NCI-H2196 treated with DMSO at 0.1 percent for 48 hours (cell line): ENCODE data around the gene CLASP2.
"Not testable (repeated sequence)": the region's sequence is repeated elsewhere in the genome, so short reads cannot be mapped to it uniquely, and the experiment has no call there.

Source experiments
- DNase-seq: peaks from one replicate; lab custom pipeline; 2025; ENCODE audit not compliant: unreplicated experiment; lab: John Stamatoyannopoulos, UW

Gene CLASP2

GRCh38 chr3:33717866-33718594, at the start of gene CLASP2:
CLASP2 (minus strand) TSS chr3:33718254; CDS start chr3:33718002, 252 bp downstream.
- peak; percentile 11 for DNase-seq

DNA sequence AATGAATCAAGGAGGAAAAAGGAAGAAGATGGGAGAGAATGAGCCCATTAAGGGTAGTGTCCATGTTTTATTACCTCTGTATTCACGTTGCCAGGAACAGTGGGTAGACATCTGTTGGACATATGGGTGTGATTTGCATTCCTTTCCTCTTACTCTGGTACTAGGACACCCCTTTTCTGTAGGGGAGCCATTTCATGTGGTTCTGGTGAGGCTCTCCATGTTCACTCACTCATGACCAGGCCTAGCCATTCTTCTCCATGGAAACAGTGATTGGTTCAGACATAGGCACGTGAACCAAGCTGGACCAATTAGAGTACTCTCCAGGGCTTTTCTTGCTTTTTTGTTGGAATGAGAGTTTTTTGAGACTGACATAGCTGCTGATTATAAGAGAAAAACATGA, 40.8 kb upstream of the CLASP2 start:
- DNase-seq, result no peak

DNA sequence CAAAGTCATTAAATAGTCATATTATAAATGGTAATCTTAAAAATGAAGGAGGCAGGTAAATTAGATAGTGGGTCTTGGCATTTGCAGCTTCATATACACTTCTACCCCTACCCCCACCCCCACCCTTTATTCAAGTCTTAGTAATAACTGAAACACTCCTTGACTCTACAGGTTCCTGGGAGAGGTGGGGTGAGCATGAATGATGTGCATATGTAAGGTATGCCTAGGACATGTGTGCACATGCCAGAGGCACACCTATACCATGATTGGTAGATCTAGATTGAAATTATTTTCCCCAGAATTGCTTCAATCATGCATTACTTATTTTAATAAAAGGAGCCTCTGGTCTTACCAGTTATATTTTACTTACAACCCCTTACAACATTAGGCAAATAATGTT, 40.2 kb upstream of the CLASP2 start:
- DNase-seq, result no peak

DNA sequence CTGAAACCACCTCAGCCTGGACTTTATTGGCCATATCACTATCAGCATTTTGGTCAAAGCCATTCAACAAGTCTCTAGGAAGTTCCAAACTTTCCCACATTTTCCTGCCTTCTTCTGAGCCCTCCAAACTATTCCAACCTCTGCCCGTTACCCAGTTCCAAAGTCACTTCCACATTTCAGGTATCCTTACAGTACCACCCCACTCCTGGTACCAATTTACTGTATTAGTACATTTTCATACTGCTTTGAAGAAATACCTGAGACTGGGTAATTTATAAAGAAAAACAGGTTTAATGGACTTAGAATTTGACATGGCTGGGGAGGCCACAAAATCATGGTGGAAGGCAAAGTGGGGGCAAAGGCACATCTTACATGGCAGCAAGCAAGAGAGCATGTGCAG, 36.3 kb upstream of the CLASP2 start:
- DNase-seq, result not testable (repeated sequence)

DNA sequence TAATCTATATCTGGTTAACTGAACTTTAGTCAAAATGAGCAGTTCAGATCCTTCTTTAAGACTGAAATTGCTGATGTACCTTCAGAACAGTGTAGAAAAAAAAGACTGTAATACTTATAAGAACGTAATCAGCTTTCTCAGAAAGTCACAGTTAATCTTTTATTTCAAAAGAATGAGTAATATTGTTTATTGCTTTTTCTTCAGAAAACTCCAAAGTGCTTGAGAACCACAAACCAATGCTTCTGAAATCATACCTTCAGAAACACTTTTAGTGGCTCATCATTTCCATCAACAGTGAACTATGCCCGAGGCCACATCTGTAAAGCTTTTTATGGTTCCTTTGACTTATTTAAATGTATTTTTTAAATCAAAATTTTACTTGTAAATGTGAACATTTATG, 33.3 kb upstream of the CLASP2 start:
- no peak for DNase-seq

DNA sequence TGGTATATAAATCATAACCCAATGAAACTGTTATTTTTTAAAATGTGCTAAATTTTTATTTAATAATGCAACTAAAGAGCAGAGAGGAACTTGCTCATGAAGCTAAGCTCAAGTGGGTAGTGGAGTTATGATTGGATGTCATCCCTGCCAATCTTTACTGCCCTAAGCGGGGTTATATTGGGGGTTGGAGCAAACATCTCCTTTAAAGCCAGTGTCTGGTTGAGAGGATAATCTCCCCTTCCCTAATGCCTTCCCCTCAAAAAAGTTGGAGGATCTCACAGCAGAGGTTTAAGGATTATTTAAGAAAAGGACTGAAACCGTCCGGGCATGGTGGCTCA, 32.1 kb upstream of the CLASP2 start:
- no peak for DNase-seq

DNA sequence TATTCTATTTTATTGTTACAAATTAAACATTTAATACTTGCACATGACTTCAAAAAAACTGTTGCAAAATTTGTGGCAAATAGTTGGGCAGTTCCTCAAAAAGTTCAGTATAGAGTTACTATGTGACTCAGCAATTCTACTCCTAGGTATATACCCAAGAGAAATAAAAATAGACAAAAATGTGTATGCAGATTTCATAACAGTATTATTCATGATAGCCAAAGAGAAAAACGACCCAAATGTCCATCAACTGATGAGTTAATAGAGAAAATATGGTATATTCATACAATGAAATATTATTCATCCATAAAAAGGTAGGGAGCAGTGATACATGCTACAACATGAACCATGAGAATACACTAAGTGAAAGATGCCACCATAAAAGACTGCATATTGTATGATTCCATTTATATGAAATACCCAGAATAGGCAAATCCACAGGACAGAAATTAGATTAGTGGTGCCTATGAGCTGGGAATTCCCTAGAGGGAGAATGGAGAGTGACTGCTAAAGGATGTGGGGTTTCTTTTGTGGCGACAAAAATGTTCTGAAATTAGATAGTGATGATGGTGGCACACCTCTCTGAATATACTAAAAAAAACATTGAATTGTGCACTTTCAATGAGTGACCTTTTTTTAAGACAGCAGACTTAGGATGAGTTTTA, 31.6 kb upstream of the CLASP2 start:
- DNase-seq, result no peak

DNA sequence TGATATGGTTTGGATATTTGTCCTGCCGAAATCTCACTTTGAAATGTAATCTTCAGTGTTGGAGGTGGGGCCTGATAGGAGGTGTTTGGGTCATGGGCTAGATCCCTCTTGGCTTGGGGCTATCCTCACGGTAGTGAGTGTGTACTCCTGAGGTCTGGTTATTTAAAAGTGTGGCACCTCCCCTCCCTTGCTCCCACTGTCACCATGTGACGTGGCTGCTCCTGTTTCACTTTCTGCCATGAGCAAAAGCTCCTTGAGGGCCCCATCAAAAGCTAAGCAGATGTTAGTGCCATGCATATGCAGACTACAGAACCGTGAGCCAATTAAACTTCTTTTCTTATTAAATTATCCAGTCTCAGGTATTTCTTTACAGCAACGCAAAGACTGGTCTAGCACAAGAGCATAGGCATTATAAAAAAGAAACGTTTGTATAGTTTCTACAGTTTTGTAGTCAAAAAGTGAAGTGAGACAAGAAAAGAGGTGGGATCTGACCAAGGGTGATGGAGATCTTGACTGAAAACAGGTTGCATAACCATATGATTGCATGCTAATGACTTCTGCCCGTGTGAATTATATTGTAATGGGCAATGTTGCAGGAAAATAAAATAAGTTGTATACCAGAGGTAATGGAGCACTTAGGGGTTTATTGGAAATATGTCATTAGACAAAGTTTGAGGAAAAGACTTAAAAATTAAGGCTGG, 28.5 kb upstream of the CLASP2 start:
- DNase-seq, result no peak

DNA sequence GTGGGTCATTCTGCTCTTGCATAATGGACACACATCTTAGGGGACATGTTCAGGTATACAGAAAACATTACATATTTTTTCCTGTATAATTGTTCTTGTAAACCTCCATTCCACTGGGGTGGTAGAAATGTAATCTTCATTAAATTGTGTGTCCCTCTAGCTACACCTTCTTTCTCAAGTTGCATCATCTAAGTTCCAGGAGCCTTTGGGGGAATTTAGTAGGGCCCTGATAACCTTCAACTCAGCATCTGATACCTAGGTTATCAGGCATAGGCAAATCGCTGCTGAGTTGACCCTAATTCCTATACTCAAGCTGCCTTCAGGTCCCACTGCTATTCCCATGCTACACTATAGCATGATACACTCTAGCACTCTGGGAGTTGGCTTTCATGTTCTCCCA, 19.1 kb upstream of the CLASP2 start:
- DNase-seq, result no peak

GRCh38 chr3:33732394-33732793, 14.3 kb upstream of the CLASP2 start:
- no peak for DNase-seq

GRCh38 chr3:33729993-33730392, 11.9 kb upstream of the CLASP2 start:
- DNase-seq, result no peak

GRCh38 chr3:33724256-33724655, 6.2 kb upstream of the CLASP2 start:
- DNase-seq, result no peak

DNA sequence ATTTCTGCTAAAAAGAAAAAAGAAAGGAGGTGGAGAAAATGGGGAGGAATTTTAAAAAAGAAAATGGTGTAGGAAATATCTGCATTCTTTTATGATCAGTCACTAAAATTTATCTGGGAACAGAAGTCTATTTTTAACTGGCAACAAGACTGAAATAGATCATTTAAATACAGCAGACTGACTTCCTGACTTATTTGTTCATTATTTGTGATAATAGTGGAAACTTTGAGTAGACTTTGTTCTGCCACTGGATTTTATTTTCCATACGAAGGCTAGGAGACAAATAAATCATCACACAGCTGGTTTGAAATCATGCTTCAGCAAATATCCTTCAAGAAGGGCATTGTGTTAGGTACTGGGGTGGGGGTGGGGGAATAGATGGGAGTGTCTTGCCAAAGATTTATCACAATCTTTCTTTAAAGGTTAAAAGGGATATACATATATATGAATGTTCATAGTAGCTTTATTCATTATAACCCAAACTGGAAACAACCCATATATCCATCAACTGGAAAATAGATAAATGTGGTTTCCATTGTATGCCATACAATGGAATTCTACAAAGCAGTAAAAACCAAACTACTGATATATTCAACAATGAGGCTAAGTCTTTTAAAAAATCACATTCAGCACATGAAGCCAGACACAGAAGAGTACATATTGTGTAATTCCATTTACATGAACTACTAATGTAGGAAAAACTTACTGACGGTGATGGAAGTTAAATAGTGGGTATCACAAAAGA, 4.7 kb upstream of the CLASP2 start:
- DNase-seq, result no peak

DNA sequence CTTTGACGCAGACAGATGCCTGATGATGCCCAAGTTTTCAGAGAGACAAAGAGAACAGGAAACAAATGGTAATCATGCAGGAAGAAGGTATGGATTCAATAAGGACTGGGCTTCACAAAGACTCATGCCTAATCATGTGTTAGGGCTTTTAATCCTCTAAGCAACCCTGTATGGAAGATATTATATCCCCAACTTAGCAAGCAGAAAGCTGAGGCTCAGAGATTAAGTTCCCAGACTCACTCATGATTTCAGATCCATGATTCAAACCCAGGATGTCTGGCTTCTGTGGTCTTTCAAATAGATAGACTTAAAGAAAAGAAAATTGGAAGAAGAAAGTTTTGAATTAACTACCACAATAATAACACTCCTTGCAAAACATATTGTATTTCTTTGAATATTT, 4.1 kb upstream of the CLASP2 start:
- no peak for DNase-seq

GRCh38 chr3:33718595-33718907, 497 bp upstream of the CLASP2 start:
- DNase-seq, result no peak

- no peak for DNase-seq
Observed at GRCh38 chr3:33717616-33717865, 513 bp downstream of the CLASP2 start.

GRCh38 chr3:33716227-33716626, 1.8 kb downstream of the CLASP2 start:
- DNase-seq, result no peak

GRCh38 chr3:33711100-33711499, 7.0 kb downstream of the CLASP2 start:
- no peak for DNase-seq

DNA sequence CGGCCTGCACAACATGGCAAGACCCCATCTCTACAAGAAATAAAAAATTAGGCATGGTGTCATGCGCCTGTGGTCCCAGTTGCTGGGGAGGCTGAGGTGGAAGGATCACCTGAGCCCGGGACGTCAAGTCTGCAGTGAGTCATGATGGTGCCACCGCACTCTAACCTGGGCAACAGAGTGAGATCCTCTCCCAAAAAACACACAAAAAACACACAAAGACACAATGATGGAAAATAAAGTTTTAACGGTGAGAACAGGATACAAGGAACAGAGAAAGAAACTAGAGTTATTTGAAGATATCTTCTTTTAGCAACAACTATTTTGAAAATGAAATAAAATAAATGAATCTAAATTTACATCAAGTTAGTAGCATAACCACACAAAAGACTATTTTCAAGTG, 12.0 kb downstream of the CLASP2 start:
- no peak for DNase-seq

DNA sequence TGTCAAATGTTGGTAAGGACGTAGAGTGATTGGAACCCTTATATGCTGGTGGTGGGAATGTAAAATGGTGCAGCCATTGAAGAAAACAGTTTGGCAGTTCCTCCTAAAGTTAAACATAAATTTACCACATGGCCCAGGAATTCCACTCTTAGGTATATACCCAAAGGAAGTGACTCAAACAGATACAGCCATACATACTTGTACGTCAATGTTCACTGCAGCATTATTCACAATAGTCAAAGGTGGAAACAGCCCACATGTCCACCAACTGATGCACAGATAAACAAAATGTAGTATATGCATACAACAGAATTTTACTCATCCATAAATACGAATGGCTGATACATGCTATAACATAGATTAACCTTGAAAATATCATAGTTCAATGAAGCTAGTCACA, 13.2 kb downstream of the CLASP2 start:
- no peak for DNase-seq

GRCh38 chr3:33699275-33699674, 18.8 kb downstream of the CLASP2 start:
- no peak for DNase-seq

DNA sequence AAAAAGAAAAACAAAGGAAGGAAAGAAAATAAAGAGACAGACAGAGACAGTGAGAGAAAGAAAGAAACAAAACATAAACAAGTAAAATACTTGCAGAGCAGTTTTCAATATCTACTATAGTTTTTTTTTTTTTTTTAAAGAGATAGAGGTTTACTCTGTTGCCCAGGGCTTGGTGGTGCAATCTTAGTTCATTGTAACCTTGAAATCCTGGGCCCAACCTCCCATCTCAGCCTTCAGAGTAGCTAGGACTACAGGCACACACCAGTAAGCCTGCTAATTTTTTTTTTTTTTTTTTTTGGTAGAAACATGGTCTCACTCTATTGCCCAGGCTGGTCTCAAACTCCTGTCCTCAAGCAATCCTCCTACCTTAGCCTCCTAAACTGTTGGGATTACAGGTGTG, 23.1 kb downstream of the CLASP2 start:
- DNase-seq, result no peak
